Colon (tissue), 2 donors: Measurements from ENCODE around the gene CAMTA1.
"Not testable (repeated sequence)": the region's sequence is repeated elsewhere in the genome, so short reads cannot be mapped to it uniquely, and the experiment has no call there.

Experiments used
- FAIRE-seq: peaks from 2 replicates; lab custom pipeline; 2012; peaks lifted over from hg19 to GRCh38; lab: Jason Lieb, UNC
- donor health status: control.
- donor health status: control.

The CAMTA1 gene

GRCh38 chr1:6785318-6785727 lies at the start of gene CAMTA1:
Gene CAMTA1, plus strand, starts transcription at chr1:6785454. Its CDS starts 77 bp downstream, at chr1:6785531.
- no peak for FAIRE-seq

DNA sequence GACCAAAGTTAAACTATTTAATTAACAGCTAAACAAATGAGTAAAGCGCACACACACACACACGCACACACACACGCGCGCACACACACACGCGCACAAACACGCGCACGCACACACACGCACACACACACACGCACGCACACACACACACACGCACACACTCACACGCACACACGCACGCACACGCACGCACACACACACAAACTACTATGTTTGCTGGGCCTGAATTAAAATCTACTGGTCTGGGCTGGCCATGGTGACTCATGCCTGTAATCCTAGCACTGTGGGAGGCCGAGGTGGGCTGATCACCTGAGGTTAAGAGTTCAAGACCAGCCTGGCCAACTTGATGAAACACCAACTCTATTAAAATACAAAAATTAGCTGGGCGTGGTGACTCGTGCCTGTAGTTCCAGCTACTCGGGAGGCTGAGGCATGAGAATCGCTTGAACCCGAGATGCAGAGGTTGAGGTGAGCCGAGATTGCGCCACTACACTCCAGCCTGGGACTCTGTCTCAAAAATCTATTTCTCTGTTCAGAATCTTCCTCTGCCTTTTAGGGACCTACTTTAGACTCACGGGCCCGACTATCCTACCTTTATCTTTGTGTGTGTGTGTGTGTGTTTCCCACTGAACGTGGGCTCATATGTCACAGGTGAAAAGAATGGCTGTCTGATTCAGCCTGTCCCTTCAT lies 46.1 kb upstream of the CAMTA1 start:
- no peak for FAIRE-seq

DNA sequence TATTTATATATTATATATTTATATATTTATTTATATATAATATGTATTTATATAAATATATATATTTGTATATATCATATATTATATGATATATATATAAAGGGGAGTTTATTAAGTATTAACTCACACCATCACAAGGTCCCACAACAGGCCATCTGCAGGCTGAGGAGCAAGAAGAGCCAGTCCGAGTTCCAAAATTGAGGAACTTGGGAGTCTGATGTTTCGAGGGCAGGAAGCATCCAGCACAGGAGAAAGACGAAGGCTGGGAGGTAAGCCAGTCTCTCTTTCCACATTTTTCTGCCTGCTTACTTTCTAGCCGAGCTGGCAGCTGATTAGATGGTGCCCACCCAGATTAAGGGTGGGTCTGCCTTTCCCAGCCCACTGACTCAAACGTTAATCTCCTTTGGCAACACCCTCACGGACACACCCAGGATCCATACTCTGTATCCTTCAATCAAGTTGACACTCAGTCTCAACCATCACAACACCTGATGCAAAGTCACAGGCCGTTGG lies 42.5 kb upstream of the CAMTA1 start:
- not testable (repeated sequence) for FAIRE-seq

DNA sequence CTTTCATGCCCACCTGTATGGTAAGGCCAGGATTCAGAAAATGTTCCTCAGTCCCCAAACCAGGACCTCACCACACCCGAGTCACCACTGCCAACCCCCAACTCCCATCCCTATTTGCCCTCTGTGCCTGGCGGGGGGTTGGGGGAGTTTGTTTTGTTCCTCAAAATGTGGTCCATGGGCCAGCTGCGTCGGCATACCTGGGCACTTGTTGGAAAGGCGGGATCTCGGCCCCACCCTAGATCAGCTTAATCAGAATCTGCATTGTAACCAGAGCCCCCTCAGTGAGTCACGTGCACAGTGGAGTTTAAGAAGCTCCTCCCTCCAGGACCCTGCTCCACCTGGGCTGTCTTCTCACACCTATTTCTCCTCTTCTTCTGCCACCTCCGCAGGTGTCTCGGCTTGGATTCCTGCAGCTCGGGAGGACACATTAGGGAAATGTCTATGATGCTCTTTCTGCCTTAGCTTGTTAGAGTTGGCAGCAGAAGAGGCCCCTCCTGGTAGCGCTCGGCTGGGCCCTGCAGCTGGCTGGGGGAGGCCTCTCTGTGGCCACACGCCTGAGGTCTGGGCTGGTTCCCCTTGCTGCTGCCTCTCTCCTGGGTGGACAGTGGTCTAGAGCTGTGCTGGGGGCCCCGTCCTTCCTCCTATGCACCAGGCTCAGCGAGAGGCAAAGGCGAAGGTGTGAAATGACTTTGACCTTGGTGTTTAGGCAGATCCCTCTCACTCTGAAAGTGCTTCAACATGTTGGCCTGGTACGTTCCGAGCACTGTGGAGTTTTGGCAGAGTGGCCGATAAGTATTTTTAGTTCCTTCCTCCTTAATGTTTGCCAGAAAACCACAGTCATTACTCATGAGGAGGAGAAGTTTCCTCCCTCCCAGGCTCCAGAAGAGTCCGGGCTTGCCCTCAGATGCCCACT lies 41.8 kb upstream of the CAMTA1 start:
- FAIRE-seq, result no peak

DNA sequence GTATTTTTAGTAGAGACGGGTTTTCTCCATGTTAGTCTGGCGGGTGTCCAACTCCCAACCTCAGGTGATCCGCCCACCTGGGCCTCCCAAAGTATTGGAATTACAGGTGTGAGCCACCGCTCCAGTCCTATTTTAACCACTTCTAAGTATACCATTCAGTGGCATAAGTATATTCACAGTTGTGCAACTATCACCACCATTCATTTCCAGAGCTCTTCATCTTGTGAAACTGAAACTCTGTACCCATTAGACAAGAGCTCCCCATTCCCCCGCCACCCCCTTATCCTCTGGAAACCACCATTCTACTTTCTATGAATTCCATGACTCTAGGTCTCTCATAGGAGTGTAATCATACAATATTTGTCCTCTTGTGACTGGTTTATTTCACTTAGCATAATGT lies 40.2 kb upstream of the CAMTA1 start:
- no peak for FAIRE-seq

DNA sequence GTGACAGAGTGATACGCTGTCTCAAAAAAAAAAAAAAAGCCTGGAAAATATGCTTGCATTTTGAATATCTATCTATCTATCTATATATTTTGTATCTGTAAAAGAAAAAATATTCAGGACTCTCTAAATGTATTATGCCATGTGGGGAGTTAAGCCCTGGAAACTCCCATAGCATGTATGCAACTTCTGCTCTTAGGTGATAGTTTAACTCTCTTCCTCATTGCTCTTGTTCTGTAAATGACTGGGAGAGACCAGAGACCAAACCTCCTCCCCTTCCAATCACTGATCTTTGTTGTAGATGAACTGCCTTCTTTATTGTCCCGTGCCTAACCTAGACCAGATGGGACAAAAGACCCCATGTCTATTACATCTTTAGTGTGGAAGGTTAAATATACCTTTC lies 37.6 kb upstream of the CAMTA1 start:
- FAIRE-seq, result no peak

DNA sequence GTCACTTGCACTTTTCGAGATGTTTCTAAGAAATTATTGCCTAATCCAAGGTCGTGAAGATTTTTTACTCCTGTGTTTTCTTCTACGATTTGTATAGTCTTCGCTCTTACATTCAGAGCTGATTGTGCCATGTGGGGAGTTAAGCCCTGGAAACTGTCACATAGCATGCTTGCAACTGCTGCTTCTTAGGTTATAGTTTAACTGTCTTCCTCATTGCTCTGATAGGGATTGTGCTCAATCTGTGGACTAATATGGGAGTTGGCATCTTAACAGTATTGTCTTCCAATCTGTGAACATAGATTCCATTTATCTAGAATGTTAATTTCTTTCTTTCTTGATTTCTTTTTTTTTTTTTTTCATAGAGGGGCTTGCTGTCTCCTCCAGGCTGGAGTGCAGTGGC lies 34.8 kb upstream of the CAMTA1 start:
- no peak for FAIRE-seq

DNA sequence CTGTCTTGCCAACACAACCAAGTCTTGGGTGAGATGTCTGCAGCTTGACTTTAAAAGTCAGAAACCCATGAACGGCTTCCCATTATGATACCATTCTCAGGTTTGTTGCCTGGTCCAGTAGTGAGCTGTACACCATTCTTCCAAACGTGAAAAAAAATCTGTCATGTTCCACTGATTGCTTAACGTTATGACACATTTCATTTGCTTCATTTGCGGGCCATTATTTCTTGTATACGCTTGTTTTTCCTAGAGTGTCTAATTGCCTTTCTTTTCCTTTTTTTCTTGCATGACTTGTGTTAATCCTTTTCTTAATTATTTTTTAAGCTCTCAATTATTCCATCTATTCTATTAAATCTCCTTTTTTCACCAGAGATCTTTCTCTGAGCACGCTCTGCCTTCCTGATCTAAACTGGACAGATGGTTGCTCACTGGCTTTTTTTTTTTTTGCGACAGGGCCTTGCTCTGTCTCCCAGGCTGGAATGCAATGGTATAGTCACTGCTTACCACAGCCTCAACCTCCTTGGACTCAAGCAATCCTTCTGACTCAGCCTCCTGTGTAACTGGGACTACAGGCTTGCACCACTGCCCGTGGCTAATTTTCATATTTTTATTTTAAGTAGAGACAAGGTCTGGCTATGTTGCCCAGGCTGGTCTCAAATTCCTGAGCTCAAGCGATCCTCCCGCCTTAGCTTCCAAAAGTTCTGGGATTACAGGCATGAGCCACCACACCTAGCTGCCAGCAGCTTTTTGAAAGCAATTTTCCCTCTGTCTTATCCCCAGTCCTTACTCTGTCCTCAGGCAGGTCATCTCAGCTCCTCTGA lies 31.7 kb upstream of the CAMTA1 start:
- FAIRE-seq, result no peak

GRCh38 chr1:6756457-6756856 lies 28.8 kb upstream of the CAMTA1 start:
- no peak for FAIRE-seq

DNA sequence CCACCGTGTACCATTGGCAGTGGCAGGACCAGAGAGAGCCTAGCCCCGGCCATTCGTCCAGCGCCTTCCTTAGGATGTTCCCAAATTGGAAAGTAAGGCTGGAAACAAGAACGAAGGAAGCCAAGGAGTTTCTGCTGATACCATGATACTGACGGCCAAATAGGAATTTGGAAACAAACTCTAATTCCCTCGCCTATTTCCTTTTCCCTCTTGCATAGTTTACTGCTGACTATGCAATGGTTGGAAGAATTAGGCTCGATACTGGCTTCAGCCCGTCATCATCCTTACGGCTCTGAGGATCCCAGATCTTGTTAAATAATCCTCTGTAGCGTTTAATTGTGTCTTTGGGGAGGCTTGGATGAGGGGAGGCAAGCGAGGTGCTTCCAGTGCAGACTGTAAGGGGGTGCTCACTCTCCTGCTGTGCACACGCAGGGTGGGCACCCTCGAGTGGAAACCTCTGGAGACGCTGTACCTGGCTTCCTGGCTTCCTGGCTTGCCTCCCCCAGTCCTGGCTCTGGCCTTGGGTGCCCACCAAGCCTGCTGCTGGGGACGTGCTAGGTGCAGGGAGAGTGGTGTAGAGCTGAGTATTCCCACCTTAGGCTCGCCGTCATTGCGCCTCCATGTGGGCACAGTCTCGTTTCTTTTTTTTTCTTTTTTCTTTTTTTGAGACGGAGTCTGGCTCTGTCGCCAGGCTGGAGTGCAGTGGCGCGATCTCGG lies 27.4 kb upstream of the CAMTA1 start:
- FAIRE-seq, result no peak

GRCh38 chr1:6761196-6761737 lies 24.0 kb upstream of the CAMTA1 start:
- no peak for FAIRE-seq

DNA sequence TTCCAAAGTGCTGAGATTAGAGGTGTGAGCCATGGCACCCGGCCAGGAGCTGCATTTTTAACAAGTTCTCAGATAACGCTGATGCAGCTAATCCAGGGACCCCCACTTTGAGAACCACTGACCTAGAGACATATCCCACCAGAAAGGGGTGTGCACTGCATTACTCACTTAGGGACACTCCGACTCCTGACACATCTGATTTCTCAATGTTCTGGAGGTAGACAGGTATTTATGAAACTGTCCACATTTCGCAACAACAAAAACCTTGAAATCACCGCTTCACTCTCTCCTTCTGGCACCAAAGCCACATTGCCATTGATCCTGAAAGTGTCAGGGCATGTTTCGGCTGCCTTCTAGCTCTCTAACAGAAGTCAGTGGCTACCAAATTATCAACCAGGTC lies 23.2 kb upstream of the CAMTA1 start:
- FAIRE-seq, result no peak

- no peak for FAIRE-seq
Measured at GRCh38 chr1:6770751-6771440, 14.4 kb upstream of the CAMTA1 start.

DNA sequence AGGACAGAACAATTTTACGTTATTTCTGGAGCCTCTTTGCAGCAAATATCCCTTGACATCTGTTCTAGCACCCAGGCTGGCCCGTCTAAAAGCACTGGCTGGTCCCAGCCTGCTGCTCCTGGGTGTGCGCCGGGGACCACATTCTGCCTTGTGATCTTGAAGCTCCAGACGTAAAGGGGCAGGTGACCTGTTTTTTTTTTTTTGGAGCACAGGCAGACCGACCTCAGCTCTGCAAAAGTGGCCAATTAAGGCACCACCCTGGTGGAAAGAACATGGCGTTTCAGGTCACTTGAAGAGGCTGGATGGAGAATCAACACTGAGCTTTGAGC lies 13.8 kb upstream of the CAMTA1 start:
- no peak for FAIRE-seq

DNA sequence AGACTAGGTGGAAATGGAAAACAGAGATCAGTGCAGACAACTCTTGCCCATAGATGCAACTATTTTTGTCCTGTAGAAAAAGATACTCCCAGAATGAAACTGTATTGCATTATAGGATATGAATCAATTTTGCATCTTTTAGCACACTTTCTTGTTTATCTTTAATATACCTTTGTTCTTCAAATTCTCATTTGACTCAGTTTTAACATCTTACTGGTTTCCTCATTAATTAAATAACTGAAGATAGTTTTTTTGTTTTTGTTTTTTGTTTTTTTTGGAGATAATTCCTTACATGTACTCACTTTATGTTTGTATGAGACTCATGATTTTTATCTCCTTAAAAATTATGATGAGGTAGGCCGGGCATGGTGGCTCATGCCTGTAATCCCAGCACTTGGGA lies 10.9 kb upstream of the CAMTA1 start:
- FAIRE-seq, result no peak

- no peak for FAIRE-seq
Measured at GRCh38 chr1:6775261-6776043, 9.8 kb upstream of the CAMTA1 start.

DNA sequence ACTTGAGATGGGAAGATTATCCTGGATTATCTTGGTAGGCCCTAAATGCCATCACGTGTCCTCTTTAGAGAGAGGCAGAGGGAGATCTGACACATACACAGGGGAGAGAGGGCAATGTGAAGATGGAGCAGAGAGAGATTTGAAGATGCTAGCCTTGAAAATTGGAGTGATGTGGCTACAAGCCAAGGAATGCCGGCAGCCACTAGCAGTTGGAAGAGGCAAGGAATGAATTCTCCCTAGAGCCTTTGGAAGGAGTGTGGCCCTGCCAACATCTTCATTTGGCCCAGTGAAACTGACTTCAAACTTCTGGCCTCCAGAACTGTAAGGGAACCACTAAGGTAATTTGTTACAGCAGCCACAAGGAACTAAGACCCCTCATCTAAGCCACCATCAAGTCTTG lies 8.9 kb upstream of the CAMTA1 start:
- FAIRE-seq, result no peak

DNA sequence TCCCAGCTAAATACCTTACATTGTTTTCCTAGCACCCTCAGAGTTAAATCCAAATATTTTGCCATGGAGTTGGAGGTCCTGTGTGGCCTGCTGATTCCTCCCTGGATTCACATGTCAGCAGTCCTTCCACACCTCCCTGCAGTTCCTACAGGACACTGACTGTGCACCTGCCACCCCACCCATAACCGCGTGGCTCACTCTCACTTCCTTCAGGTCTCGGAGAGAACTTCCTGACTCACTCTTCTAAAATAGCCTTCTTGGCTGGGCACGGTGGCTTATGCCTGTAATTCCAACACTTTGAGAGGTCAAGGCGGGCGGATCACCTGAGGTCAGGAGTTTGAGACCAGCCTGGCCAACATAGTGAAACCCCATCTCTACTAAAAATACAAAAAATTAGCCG lies 8.4 kb upstream of the CAMTA1 start:
- FAIRE-seq, result no peak

GRCh38 chr1:6777813-6778212 lies 7.4 kb upstream of the CAMTA1 start:
- FAIRE-seq, result no peak
